ENCODE results near the gene ZRANB1.

The ZRANB1 gene

DNA sequence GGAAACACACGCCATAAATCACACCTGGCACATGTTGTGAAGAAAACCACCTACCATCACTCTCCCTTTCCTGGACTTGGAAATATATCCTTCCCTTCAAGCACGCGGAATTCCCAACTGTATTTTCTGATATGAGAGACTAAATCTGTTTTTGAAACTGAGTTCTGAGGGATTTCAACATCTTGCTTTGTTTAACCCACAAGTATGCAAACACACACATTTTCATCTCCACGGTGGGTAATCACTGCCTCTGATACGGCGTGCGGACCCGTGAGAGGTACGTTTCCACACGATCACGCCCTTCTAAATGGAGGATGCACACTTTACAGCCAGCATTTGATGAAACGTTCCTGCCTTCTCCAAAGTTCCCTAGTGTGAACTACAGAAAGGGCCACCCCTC is 83.4 kb downstream of the ZRANB1 start:
- Histone ChIP-seq H3K36me3 (ENCODE audit: control insufficient read depth, insufficient read depth, low read length, severe bottlenecking) (peaks cover 4% of the 10 kb centered on the region), H3K9me3 (ENCODE audit: control insufficient read depth, low read length) (no peaks in the 10 kb centered on the region), H3K27me3 (replicated peaks; ENCODE audit: control insufficient read depth, insufficient read depth, low read length) (no peaks in the 10 kb centered on the region), H3K4me3 (ENCODE audit: low read length) (no peak overlapping the region), H3K4me1 (ENCODE audit: control insufficient read depth, insufficient read depth, low read length) (peaks cover 8% of the 10 kb centered on the region), H3K9ac (ENCODE audit: low read length) (no peak overlapping the region)
- DNase-seq (ENCODE audit: low read depth): peak; percentile 28

DNA sequence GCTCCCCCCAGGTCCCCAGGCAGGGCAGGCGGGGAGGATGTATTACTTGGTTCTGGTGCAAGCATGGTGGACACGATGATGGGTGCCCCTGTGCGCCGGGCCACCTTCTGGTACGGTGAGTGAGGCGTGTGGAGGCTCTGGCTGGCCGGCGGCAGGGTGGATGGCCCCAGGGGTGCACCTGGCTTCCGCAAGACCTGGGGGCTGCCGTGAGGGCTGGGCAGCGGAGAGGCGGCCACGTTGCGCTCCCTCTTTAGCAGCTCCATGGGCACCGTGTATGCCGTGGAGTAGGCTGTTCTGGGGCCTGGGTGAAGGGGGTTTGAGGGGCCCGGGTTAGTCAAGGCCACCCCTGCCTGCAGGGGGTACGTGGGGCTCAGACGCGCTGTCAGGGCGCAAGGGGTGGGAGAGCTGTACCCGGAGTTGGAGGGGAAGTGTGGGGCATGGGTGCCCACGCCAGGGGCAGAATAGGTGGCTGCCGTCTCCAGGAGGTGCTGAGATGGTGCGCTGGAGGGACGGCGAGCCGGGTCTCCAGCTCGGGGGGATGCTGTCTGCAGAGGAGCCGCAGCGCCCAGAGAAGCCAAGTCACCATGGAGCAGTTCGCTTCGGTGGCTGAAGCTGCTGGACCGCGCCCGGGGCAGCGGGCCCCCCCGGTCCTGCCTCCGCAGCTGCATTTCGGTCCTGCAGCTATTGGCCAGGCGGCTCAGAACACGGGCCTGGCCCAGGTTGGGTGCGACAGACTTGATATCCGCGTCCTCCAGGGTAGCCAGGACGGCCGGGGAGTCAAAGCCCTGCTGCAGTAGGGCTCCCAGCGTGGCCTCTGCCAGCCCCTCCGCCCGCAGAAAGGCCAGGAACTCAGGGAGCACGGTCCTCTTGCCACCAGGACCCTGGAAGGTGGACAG is 84.4 kb downstream of the ZRANB1 start:
- H3K36me3 ChIP-seq (ENCODE audit: control insufficient read depth, insufficient read depth, low read length, severe bottlenecking): peaks cover 4% of the 10 kb centered on the region
- H3K4me1 ChIP-seq (ENCODE audit: control insufficient read depth, insufficient read depth, low read length): peaks cover 8% of the 10 kb centered on the region
- no peaks in the 10 kb centered on the region for H3K27me3 ChIP-seq (replicated peaks; ENCODE audit: control insufficient read depth, insufficient read depth, low read length)
- no peak for DNase-seq (ENCODE audit: low read depth)
- H3K9ac ChIP-seq (ENCODE audit: low read length): no peak overlapping the region
- no peaks in the 10 kb centered on the region for H3K9me3 ChIP-seq (ENCODE audit: control insufficient read depth, low read length)
- no peak overlapping the region for H3K4me3 ChIP-seq (ENCODE audit: low read length)

DNA sequence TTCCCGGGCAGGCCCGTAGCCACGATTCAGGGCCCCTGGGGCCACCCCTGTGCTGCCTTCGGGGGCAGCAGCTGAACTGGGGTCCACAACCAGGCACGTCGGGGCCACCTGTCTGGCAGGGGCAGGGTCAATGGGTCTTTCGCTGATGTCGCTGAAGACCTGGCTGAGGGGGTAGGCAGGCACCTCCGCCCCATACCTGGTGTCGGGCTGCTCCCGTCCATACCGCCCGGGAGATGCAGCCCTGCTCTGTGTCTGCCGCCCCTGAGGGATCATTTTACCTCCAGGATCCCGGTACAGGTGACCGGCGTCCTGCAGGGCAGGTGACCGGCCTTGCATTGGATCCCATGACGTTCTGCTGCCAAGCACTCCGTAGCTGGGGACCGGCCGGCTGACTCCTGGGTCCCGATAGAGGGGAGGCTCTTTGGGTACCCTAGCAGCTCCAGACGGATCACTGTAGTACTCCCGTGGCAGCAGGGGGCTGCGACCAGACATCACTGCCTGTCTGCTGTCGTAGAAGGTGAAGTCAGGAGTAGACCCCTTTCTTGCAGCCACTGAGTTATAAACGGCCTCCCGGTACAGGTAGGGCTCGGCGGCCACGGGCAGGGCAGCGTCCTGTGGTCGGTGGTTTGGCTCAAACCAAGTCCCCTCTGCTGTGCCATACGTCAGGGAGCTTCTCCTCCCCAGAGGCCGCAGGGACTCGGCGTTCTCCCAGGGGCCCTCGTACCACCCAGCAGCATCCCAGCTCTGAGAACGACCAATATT is 85.2 kb downstream of the ZRANB1 start:
- Histone ChIP-seq H3K4me3 (ENCODE audit: low read length) (no peak overlapping the region), H3K9ac (ENCODE audit: low read length) (no peak overlapping the region), H3K9me3 (ENCODE audit: control insufficient read depth, low read length) (no peaks in the 10 kb centered on the region), H3K4me1 (ENCODE audit: control insufficient read depth, insufficient read depth, low read length) (peaks cover 8% of the 10 kb centered on the region), H3K36me3 (ENCODE audit: control insufficient read depth, insufficient read depth, low read length, severe bottlenecking) (peaks cover 4% of the 10 kb centered on the region), H3K27me3 (replicated peaks; ENCODE audit: control insufficient read depth, insufficient read depth, low read length) (no peaks in the 10 kb centered on the region)
- DNase-seq (ENCODE audit: low read depth): no peak

DNA sequence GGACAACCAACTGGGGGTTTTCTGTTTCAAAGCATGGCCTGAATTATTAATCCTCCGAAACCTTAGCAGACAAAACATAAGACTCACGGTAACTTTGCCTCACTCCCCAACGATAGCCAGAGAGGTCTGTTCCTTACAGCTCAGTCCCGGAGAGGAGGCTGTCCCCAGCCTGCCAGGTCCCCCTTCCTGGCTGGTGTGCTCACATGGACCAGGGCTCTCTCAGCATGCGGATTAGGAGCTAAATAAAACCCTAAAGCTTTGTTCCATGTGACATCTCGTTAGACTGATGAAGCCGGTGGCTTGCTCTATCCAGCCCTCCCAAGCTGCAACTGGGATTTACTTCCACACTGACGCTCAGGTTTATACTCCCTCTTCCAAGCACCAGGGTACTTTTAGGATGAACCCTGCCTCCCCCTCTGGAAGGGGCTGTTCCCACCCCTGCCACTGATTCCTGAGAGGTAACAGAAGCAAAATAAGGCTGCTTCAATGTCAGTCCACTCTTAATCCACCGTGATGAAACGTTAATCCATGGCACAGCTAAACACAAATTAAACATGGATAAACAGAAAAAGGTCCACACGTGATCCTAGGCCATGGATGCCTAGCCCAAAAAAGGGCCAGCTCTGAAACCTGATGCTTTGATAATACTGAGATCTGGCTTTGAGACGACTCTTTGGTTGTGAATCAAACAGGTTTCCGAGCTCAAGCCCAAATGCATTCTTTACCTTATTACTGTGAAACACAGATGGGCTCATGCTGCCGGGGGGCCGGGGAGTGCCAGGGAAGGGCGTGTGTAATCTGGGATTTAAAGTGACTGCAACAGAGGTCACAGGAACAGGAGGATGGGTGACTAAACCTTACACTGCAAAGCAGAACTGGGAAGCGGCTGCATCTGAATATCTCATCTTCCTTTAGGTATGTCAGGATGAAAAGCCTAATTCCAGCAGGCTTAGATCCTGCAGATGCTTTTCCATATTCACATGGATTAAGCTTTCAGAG is 86.2 kb downstream of the ZRANB1 start:
- H3K4me3 ChIP-seq (ENCODE audit: low read length): no peak overlapping the region
- peak; percentile 64 for DNase-seq (ENCODE audit: low read depth)
- peaks cover 4% of the 10 kb centered on the region for H3K36me3 ChIP-seq (ENCODE audit: control insufficient read depth, insufficient read depth, low read length, severe bottlenecking)
- H3K4me1 ChIP-seq (ENCODE audit: control insufficient read depth, insufficient read depth, low read length): peaks cover 8% of the 10 kb centered on the region
- no peak overlapping the region for H3K9ac ChIP-seq (ENCODE audit: low read length)
- H3K27me3 ChIP-seq (replicated peaks; ENCODE audit: control insufficient read depth, insufficient read depth, low read length): no peaks in the 10 kb centered on the region
- H3K9me3 ChIP-seq (ENCODE audit: control insufficient read depth, low read length): no peaks in the 10 kb centered on the region

DNA sequence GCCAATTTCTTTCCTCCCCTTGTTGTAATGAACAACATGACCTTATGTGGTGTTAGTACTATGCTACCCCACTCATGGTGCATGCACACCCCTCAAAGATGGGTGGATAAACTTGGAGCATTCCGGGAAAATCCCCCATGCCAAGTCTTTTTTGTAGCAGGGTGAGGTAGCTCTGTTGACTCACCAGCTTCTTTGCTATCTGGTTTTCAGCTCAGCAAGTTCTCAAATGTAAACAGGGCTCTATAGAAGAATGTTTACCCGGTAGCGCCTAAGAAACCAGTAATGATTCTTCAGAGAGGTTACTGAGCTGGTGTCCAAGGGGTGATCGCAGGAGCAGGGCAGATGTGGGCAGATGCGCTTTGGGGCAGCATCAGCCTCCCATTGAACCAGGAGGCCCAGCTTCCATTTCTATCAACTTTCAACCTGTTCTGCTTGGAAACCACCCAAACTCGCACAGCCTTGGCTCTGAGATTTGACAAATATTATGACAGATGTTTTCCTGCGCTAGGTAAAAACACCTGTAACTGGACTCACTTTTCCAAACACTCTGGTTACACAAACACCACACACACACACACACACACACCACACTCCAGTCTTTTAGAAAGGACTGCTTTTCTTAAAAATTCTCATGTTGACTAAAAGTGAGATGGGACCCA is 87.8 kb downstream of the ZRANB1 start:
- Histone ChIP-seq H3K4me1 (ENCODE audit: control insufficient read depth, insufficient read depth, low read length) (peaks cover 3% of the 10 kb centered on the region), H3K9me3 (ENCODE audit: control insufficient read depth, low read length) (no peaks in the 10 kb centered on the region), H3K36me3 (ENCODE audit: control insufficient read depth, insufficient read depth, low read length, severe bottlenecking) (peaks cover 4% of the 10 kb centered on the region), H3K4me3 (ENCODE audit: low read length) (no peak overlapping the region), H3K9ac (ENCODE audit: low read length) (no peak overlapping the region), H3K27me3 (replicated peaks; ENCODE audit: control insufficient read depth, insufficient read depth, low read length) (no peaks in the 10 kb centered on the region)
- no peak for DNase-seq (ENCODE audit: low read depth)

DNA sequence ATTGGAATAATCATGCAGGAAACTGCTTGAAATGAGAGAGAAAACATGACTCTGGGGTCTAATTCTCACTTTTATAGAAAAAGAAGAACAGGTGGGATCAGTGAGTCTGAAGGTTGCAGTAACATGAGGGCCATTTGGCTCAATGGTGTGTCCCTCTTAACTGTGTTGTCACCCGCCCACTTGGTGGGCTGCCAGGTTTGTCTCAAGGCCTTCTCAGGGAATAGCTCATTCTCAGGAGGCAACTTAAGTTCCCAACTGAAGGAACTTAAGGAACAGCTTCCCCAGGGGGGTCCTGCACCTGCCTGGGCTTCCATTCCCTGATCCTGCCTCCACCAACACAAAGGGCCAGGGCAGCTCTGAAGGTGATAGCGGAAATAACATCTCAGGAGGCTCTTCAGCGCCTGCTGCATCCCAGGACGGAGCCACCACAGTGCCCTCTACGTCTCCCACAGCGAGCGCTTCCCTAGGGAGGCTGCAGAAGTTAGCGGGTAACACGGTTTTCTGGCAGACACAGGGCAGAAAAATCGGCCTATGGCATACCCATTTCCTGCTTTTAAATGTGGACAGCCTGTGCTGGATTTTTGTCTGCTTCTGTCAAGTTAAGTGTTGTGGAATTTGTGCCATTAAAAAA is 88.8 kb downstream of the ZRANB1 start:
- H3K9ac ChIP-seq (ENCODE audit: low read length): no peak overlapping the region
- H3K4me3 ChIP-seq (ENCODE audit: low read length): no peak overlapping the region
- no peaks in the 10 kb centered on the region for H3K9me3 ChIP-seq (ENCODE audit: control insufficient read depth, low read length)
- H3K36me3 ChIP-seq (ENCODE audit: control insufficient read depth, insufficient read depth, low read length, severe bottlenecking): peaks cover 4% of the 10 kb centered on the region
- no peaks in the 10 kb centered on the region for H3K27me3 ChIP-seq (replicated peaks; ENCODE audit: control insufficient read depth, insufficient read depth, low read length)
- peaks cover 9% of the 10 kb centered on the region for H3K4me1 ChIP-seq (ENCODE audit: control insufficient read depth, insufficient read depth, low read length)
- no peak for DNase-seq (ENCODE audit: low read depth)

DNA sequence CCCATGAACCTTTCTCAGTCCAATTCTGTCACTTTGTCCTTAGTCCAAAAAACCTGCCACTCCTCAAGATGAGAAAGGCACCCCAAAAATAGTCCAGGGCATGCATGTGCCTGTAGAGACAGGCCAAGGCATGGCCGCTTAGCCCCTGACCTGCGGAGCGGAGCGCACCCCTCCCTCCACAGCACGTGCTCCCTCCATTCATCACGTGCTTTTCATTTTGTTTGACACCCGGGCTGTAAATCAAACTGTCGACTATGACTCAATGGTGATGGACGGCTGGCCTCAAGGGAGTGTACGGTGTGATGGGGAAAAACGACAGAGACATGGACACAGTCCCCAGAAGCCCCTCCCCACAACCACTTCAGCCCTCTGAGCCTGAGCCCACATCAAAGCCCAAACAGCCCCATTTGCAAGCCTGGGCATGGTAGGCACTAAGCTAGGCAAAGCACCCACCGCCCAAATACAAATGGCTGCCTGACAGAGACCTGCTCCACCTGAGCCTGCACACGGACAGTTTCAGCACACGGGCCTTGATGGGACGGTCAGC is 90.6 kb downstream of the ZRANB1 start:
- Histone ChIP-seq H3K4me1 (ENCODE audit: control insufficient read depth, insufficient read depth, low read length) (peaks cover 23% of the 10 kb centered on the region), H3K9me3 (ENCODE audit: control insufficient read depth, low read length) (no peaks in the 10 kb centered on the region), H3K36me3 (ENCODE audit: control insufficient read depth, insufficient read depth, low read length, severe bottlenecking) (no peaks in the 10 kb centered on the region), H3K27me3 (replicated peaks; ENCODE audit: control insufficient read depth, insufficient read depth, low read length) (no peaks in the 10 kb centered on the region), H3K9ac (ENCODE audit: low read length) (no peak overlapping the region), H3K4me3 (ENCODE audit: low read length) (no peak overlapping the region)
- DNase-seq (ENCODE audit: low read depth): no peak

DNA sequence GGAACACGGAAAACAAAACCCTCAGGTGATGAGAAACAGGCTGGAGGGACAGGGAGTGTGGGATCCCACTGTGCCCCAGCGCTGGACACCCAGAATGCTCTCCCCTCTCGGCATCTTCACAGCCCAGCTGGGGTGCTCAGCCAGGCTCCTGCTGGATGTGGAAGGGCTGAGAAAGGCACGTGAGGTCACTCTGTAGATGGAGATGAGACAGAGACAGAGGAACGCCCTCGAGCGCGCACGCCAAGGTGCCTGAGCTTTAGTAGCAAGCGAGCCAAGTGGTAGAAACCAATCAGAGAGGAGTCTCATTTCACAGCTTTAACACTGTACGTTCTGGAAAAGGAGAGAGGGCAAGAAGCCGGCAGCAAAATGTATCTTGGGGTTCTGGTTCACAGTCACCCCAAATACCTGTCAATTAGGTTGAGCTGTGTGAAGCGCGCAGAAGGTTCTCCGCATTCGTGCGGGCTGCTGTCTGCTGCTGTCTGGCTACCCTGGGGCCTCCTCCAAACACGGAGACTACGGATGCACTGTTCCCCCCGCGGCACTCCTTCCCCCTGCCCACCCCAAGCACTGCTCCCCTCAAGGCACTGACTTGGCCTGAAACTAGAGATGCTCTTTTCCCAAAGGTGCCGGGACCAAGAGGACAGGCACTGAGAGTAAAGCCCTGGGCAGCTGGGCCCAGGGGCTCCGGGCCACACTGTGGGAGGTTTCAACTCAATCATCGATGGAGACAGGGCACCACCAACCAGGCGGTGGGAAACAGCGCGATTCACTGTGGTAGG is 91.4 kb downstream of the ZRANB1 start:
- H3K27me3 ChIP-seq (replicated peaks; ENCODE audit: control insufficient read depth, insufficient read depth, low read length): no peaks in the 10 kb centered on the region
- no peak overlapping the region for H3K9ac ChIP-seq (ENCODE audit: low read length)
- H3K36me3 ChIP-seq (ENCODE audit: control insufficient read depth, insufficient read depth, low read length, severe bottlenecking): no peaks in the 10 kb centered on the region
- H3K9me3 ChIP-seq (ENCODE audit: control insufficient read depth, low read length): no peaks in the 10 kb centered on the region
- H3K4me3 ChIP-seq (ENCODE audit: low read length): no peak overlapping the region
- no peak for DNase-seq (ENCODE audit: low read depth)
- peaks cover 26% of the 10 kb centered on the region for H3K4me1 ChIP-seq (ENCODE audit: control insufficient read depth, insufficient read depth, low read length)

DNA sequence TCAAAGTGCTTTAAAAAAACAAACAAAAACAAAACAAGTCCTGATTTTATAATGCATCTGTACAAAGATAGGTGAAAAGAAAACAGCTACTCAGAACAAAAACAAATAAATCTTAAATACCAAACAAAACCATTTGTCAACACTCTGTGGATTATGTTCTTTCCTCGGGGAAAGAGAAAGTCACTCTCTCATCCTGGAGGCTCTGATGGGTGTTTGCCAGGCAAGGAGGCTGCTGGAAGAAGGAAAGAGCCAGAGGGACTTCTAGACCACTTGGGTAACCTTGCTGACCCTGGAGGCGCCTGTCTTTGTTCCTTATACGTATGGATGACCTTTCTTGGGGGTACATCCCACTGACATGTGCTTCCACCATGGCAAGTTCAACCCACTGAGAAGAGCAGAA is 92.8 kb downstream of the ZRANB1 start:
- H3K4me3 ChIP-seq (ENCODE audit: low read length): peak overlapping the region; percentile 10
- DNase-seq (ENCODE audit: low read depth): peak; percentile 62
- no peaks in the 10 kb centered on the region for H3K9me3 ChIP-seq (ENCODE audit: control insufficient read depth, low read length)
- no peaks in the 10 kb centered on the region for H3K27me3 ChIP-seq (replicated peaks; ENCODE audit: control insufficient read depth, insufficient read depth, low read length)
- no peaks in the 10 kb centered on the region for H3K36me3 ChIP-seq (ENCODE audit: control insufficient read depth, insufficient read depth, low read length, severe bottlenecking)
- H3K9ac ChIP-seq (ENCODE audit: low read length): no peak overlapping the region
- H3K4me1 ChIP-seq (ENCODE audit: control insufficient read depth, insufficient read depth, low read length): peaks cover 31% of the 10 kb centered on the region

Data from adipocyte (in vitro differentiated cells).